ENCODE measurements around the gene LEPROT. TPM values are rescaled to one million over a fixed set of nuclear protein-coding genes. Genes with fewer than 3 reads are reported as not detected.
"Not testable (repeated sequence)": the region's sequence is repeated elsewhere in the genome, so short reads cannot be mapped to it uniquely, and the experiment has no call there.

LEPROT gene
- polyA plus RNA-seq, 4 donors, result 155 to 167 (median 164) TPM

DNA sequence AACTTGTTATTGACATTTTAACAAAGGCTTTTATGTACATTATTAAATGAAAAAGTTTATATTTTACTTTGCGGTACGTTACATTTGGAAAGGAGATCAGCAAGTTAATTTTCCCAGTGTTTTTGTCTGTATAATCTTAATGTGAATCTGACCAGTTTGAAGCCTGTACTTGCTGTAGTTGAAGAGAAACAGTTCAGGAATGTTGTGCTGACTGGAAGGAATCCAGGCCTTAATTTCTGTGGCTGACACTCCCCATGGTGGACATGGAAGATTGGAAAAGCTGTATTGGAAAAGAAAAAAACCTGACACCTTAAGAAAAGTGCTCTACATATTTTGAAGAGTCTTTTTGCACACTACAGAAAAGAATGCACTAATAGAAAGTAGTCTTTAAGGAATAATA is 15.5 kb downstream of the LEPROT start:
- peak in 1 of 4 donors; percentile 10 for DNase-seq (ENCODE audit: low read depth in 4 of 4, low spot score in 2 of 4)

DNA sequence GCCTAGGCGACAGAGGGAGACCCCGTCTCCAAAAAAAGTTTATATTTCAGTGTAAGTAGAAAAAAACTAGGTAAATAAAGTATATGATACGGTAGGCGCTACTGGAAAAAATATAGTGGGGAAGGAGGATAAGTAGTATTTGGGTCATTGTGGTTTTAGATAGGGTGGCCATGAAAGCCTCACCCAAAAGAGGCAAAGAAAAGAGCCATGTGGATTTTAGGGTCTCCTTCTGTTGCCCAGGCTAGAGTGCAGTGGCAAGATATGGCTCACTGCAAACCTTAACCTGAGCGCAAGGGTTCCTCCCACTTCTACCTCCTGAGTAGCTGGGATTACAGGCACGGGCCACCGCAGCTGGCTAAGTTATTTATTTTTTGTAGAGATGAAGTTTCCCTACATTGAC is 17.1 kb downstream of the LEPROT start:
- DNase-seq (ENCODE audit: low read depth in 4 of 4, low spot score in 2 of 4), result no peak

DNA sequence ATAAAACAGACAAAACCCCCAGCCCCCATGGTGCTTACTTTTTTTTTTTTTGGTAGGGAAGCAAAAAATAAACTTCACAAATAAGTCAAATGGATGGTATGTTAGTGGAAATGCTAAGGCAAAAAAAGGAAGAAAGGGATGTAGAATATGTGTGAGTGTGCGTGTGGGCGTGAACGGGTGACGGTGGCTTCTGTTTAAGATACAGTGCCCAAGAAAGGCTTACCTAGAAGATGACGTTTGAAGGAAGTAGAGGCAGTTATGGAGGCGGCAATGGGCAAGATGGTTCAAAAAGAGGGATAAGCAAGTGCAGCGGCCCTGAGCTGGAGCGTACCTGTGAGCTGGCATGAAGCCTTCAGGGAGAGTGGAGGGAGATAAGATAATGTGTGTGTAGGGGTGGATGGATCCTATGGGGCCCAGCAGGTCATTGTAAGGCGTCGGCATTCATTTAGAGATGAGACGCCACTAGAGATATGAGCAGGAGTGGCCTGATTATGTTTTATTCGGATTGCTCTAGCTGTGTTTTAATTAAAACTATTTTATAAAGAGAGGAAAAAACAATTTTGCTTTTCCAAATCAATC is 19.9 kb downstream of the LEPROT start:
- DNase-seq (ENCODE audit: low read depth in 4 of 4, low spot score in 2 of 4), result no peak

DNA sequence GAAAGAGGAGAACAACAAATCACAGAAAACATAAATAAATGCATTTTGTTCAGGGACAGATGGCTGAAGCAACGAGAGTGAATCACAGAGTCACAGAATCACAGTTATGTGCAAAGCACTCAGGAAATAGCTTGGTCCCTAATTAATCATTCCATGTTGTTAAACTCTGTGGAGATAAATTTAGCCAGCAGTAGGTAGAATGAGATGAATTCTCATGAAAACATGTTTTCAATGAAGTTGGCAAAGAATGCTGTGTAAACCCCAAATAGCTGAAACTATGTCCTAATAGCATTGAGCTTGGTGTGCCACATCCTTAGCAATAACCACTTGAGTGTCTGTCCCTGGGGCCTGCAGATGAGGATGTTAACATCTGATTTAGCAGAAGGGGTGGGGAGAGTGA is 20.4 kb downstream of the LEPROT start:
- no peak for DNase-seq (ENCODE audit: low read depth in 4 of 4, low spot score in 2 of 4)

DNA sequence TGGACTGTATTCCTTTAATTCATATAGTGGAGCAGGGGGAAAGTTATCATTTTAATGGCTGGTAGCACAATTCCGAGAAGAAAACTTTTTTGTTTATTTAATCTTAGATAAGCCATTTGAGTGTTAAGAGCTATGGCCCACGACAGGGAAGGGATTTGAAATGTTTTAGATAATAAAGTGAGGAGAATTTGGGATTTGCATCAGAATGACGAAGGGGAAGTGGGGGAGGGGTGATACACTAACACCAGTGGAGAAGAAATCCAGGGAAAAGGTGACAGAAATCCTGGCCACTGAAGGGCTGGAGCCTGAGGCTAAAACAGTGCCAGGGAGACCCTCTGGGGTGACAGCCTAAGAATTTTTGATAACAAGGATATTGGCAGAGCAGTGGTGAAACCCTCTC is 21.0 kb downstream of the LEPROT start:
- DNase-seq (ENCODE audit: low read depth in 4 of 4, low spot score in 2 of 4), result no peak

DNA sequence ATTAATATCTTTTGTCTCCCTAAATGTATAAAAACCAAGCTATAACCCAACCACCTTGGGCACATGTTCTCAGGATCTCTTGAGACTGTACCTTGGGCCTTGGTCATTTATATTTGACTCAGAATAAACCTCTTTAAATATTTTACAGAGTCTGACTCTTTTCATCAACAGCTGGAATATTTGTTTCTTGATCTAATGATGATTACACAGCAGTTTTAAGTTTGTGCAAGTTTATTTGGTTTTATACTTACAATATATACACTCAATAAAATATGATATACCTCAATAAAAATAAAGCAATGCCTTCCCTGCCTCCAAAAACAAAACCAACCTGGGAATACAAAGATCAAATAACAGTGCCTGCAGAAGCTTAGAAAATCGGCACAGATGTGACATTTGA is 22.0 kb downstream of the LEPROT start:
- DNase-seq (ENCODE audit: low read depth in 4 of 4, low spot score in 2 of 4), result no peak

DNA sequence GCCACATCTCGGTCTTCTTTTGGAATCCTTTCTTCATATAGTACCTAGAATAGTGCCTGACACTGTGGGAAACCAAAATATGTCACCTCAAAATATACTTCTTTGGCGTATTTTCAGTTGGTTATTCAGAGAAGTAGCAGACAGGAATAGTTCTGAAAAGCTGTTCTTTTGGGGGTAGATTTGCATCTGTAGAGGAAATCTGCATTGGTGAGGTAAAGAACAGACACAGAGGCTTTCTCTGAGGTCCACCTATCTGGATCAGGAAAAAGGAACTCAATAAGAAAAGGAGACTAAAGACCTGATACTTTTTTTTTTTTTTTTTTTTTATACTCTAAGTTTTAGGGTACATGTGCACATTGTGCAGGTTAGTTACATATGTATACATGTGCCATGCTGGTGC is 23.2 kb downstream of the LEPROT start:
- no peak for DNase-seq (ENCODE audit: low read depth in 4 of 4, low spot score in 2 of 4)

DNA sequence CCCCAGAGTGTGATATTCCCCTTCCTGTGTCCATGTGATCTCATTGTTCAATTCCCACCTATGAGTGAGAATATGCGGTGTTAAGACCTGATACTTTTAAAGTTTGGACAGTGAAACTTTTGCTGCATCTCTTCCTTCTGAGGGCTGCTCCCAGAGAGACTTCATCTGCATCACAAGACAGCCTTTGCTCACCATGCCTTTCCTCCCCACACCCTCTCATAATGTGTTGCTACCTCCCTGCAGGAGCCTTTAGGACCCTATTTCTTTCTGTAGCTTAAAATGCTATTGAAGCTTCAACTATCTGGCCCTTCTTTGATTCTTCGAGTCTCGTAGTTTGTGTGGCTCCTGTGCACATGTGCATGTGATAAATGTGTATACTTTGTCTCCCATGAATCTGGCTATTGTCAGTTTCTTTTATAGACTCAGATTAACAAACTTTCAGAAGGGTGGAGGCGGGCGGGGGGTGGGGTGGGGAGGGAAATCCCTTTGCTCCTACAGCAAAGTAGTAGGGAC is 23.7 kb downstream of the LEPROT start:
- no peak for DNase-seq (ENCODE audit: low read depth in 4 of 4, low spot score in 2 of 4)

DNA sequence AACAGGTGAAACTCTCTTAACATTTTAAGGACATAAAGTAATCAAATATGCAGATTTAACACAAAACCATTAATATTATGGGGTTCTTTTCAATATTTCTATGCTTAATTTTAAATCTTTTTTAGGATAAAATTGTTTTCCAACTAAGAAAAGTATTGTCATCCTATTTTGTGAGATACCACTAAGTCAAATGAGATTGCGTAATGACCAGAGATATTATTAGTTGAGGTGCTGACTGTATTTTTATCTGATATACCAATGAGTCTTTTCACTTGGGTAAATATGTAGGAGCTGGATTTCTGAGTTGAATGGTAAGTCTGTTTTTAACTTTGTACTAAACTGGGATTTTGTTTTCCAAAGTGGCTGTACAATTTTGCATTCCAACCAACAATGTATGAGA is 25.4 kb downstream of the LEPROT start:
- DNase-seq (ENCODE audit: low read depth in 4 of 4, low spot score in 2 of 4), result no peak

DNA sequence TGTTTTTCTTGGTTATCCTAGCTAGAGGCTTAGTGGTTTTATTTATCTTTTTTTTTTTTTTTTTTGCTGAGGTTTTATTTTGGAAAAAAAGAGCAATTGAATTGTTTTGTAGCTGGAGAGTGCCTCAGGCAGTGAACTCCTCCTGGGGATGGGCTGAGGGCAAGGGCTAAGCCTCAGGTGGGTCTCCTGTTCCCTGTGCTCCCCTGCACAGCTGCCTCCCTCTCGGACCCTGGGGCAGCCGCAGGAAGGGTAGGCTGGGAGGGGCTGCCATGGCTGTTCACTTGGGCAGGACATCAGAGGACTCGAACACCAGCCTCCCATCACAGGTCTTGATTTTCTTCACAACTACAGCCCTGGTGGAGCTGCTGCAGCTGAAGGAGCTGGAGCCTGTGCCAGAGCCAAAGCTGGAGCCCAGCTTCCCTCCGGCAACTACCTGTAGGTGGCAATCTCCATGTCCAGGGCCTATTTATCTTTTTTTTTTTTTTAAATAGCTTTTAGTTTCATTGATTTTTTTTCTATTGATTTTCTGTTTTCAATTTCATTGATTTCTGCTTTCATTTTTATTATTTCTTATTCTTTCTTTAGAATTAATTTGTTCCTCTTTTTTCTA is 28.9 kb downstream of the LEPROT start:
- DNase-seq (ENCODE audit: low read depth in 4 of 4, low spot score in 2 of 4), result no peak

DNA sequence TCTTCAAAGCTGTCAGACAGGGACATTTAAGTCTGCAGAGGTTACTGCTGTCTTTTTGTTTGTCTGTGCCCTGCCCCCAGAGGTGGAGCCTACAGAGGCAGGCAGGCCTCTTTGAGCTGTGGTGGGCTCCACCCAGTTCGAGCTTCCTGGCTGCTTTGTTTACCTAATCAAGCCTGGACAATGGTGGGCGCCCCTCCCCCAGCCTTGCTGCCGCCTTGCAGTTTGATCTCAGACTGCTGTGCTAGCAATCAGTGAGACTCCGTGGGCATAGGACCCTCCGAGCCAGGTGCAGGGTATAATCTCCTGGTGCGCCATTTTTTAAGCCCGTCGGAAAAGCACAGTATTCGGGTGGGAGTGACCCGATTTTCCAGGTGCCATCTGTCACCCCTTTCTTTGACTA is 35.2 kb downstream of the LEPROT start:
- DNase-seq (ENCODE audit: low read depth in 4 of 4, low spot score in 2 of 4), result not testable (repeated sequence)

DNA sequence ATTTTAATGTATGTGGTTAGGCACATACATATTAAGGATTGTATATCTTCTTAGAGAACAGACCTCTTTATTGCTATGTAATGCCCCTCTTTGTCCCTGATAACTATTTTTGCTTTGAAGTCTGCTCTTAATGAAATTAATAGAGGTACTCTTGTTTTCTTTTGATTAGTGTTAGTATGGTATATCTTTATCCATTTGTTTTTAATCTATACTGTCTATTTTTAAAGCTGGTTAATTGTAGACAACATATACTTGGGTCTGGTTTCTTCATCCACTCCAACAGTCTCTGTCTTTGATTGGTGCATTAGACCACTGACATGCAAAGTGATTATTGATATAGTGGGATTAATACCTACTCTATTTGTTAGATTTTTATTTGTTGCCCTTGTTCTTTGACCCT is 36.0 kb downstream of the LEPROT start:
- no peak for DNase-seq (ENCODE audit: low read depth in 4 of 4, low spot score in 2 of 4)

DNA sequence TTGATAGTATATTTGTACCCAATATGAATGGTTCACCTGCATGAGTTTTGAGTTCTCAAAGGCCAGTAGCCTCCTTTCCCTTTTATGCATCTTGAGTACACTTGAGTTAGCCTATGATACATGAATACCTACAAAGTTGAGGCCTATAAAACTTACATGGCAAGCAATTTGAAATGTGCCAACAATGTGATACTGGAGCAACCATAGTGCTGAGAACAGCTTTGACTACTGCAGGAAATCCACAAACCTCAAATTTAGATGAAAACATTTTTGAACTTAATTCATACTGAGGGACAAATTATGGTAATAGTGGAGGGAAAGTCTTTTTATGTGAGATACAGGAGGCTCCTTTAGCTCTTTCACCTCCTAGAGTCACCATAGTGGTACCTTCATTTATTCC is 37.4 kb downstream of the LEPROT start:
- DNase-seq (ENCODE audit: low read depth in 4 of 4, low spot score in 2 of 4), result no peak

DNA sequence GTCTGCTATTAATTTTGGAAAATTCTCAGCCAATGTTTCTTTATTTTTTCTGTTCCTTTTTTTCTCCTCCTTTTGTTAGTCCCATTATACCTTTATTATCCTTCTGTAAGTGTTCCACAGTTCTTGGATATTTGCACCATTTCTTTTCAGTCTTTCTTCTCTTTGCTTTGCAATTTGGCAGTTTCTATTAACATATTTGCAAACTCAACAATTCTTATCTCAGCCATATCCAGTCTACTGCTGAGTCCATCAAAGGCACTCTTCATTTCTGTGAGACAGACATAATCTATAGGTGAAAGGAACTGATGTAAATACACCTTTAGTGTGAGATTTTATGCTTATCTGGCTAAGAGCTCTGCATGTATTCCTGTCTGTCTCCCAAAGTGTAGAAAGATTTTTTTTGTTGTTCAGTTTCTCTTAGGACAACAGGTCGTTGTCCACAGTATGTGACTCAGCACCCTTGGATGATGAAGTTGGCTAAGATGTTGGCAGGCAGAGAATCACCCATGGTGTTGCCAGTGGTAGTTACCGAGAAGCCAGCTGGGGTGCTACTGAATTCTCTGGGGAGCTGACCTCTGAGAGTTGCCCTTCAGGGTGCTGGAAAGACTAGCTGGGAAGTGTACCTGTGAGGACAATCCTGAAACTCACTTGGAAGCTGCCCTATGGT is 38.4 kb downstream of the LEPROT start:
- no peak for DNase-seq (ENCODE audit: low read depth in 4 of 4, low spot score in 2 of 4)

DNA sequence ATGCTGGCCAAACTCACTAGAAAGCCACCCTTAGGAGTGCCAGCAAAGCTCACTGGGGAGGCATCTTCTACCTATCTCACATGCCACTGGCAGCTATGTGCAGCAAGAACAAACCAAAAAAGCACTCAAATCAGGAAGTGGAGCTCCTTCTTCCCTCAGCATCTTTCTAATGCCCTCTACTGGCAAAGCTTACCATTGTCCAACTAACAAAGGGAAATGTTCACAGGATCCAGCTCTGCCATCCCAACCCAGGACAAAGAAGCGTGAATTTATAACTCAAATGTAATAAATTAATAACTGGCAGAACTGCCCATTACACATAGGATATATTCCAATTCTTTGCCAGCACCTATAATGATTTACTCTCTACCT is 38.9 kb downstream of the LEPROT start:
- DNase-seq (ENCODE audit: low read depth in 4 of 4, low spot score in 2 of 4), result no peak

DNA sequence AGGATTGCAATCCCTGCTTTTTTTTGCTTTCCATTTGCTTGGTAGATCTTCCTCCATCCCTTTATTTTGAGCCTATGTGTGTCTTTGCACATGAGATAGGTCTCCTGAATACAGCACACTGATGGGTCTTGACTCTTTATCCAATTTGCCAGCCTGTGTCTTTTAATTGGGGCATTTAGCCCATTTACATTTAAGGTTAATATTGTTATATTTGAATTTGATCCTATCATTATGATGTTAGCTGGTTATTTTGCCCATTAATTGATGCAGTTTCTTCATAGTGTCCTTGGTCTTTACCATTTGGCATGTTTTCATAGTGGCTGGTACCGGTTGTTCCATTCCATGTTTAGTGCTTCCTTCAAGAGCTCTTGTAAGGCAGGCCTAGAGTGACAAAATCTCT is 45.4 kb downstream of the LEPROT start:
- DNase-seq (ENCODE audit: low read depth in 4 of 4, low spot score in 2 of 4), result not testable (repeated sequence)

DNA sequence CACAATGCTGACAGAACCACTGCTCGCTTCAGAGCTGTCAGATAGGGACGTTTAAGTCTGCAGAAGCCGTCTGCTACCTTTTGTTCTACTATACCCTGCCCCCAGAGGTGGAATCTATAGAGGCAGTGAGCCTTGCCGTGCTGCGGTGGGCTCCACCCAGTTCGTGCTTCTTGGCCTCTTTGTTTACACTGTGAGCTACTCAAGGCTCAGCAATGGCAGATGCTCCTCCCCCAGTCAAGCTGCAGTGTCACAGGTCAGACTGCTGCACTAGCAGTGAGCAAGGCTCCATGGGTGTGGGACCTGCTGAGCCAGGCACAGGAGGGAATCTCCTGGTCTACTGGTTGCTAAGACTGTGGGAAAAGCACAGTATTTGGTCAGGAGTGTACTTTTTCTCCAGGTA is 47.1 kb downstream of the LEPROT start:
- no peak for DNase-seq (ENCODE audit: low read depth in 4 of 4, low spot score in 2 of 4)

DNA sequence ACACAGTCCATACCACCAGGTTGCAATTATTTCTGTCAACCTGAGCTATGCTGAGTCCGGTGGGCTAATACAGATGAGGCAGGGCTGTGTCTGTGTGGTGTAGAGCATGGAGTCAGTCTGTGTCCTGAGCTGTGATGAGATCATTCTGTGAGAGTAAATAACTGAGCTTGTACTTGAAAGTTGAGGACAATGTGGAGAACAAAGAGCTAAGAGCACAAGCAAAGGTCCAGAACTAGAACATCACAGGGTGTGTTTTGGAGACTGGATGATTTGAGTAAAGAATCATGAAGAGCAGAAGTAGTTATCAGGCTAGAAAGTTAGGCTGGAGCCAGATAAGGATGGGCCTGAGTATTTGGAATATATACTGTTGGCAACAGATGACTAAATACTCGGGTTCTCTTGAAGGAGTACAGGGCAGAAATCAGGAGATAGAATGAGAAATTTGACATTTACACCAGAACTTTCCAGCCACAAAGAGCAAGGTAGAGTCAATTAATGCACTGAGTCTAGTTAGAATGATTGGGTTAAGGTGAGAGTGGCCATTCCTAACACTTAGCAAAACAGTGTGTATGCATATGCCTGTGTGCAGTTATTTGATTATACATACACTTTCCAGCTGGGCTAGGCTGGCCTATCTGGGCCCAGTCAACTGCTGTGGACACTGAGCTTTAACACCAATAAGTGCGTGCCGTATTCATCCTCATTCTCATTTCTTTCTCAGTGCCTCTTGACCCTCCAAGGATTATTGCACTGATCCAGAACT is 48.8 kb downstream of the LEPROT start:
- DNase-seq (ENCODE audit: low read depth in 4 of 4, low spot score in 2 of 4), result no peak

DNA sequence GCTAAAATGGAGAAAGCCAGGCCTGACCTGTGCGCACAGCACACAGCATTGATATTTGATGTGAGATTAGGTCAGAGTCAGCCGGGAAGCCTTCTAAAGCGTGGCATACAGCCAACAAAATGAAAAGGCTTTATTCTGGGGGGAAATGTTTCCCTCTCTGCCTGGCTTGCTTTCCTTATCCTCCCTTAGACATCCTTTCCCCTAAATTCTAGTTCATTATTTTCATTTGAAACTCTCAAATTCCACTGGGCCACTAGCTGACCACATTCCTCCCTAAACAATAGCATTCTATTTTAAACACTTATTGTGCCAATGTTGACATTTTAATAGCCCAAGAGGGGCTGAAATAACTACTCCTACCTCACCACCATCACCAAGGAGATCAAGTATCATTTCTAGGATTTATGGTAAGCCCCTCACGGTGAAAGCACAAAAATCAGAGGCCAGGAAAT is 49.4 kb downstream of the LEPROT start:
- DNase-seq (ENCODE audit: low read depth in 4 of 4, low spot score in 2 of 4), result peak in 1 of 4 donors; percentile 21

DNA sequence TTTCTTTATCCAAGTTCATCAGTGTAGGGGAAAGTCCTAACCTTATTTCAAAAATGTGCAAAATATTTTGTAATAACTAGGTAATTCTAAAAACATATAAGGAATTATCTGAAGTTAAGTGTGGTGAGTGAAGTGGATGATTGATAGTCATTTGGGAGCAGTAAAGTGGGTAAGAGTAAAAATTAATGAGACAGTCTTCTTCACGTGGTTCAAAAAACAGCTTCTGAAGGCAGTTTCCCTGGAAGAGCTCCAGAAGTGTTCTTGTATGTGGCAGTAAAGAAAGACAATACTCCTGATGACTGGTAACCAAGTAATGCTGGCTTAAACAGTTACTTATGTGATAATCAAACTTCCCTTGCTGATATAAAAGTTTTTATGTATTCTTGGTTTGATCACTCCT is 50.3 kb downstream of the LEPROT start:
- DNase-seq (ENCODE audit: low read depth in 4 of 4, low spot score in 2 of 4), result no peak

DNA sequence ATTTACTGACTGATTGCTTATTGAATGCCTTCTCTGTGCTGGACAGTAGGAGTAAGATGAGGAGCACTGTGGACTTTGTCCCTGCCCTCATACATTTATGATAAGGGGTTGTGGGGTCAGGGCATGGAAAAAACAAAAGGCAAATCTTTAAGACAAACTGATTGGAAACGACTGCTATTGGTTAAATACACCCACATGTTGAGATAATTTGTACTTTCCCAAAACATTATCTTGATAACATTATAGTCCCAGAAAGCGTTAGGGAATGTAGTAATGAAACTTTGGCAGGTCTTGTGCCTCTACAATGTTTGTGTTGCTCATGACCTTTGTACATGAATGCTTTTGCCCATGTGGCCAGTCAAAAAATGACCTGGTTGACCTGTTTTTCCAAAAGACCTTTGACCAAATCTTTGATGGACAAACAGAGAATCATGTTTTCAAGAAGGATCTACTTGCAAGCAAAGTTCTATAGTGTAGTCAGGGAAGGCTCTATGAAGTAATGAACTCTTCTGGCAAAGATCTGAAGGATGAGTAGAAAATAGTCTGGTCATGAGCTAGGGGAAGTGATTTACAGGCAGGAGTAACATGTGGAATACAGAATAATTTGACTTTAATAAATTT is 50.9 kb downstream of the LEPROT start:
- DNase-seq (ENCODE audit: low read depth in 4 of 4, low spot score in 2 of 4), result no peak
